Keratinocyte (primary cell): ENCODE results near the gene ADCY7. TPM values are rescaled to one million over a fixed set of nuclear protein-coding genes. Genes with fewer than 3 reads are reported as not detected.

ENCODE experiments used
- DNase-seq: peaks from one replicate; pipeline ENCODE4 v3.0.0-alpha.2; 2011; ENCODE audit warnings: low read depth, missing footprints, low spot score
- FAIRE-seq: peaks from 2 replicates; lab custom pipeline; 2011; peaks lifted over from hg19 to GRCh38; lab: Jason Lieb, UNC
- H2AFZ ChIP-seq: 2 replicates; pipeline ENCODE4 v1.6.0; 2012; ENCODE audit warnings: low read length, control low read depth, inconsistent platforms; ENCODE audit not compliant: control insufficient read depth
- H3K27ac ChIP-seq: 2 replicates; pipeline ENCODE4 v1.5.1; 2011; ENCODE audit warnings: low read length; ENCODE audit not compliant: control insufficient read depth, insufficient read depth
- H3K27me3 ChIP-seq: 3 replicates; pipeline ENCODE4 v1.6.0; 2011; ENCODE audit warnings: low read length; ENCODE audit not compliant: control insufficient read depth, insufficient read depth; ENCODE audit errors: extremely low read depth
- H3K36me3 ChIP-seq, 2 experiments: 2 replicates in 1 of 2; 3 replicates in 1 of 2; pipeline ENCODE4 v1.5.1; 2011; ENCODE audit warnings: low read length in 2 of 2, mild to moderate bottlenecking in 1 of 2; ENCODE audit not compliant: control insufficient read depth in 2 of 2, insufficient read depth in 2 of 2; ENCODE audit errors: extremely low read depth in 1 of 2
- H3K4me1 ChIP-seq: 3 replicates; pipeline ENCODE4 v1.5.1; 2011; ENCODE audit warnings: low read length; ENCODE audit not compliant: control insufficient read depth, insufficient read depth; ENCODE audit errors: extremely low read depth
- H3K4me2 ChIP-seq: 3 replicates; pipeline ENCODE4 v1.6.0; 2011; ENCODE audit warnings: low read depth, low read length; ENCODE audit not compliant: control insufficient read depth, insufficient read depth; ENCODE audit errors: extremely low read depth
- H3K4me3 ChIP-seq, 3 experiments: fragments of 200-600 bp in 1 of 3; sonication (generic) in 1 of 3; 2 replicates in 2 of 3; 3 replicates in 1 of 3; pipeline ENCODE4 v1.5.1; 2011 to 2016; ENCODE audit warnings: low read length in 3 of 3, mild to moderate bottlenecking in 3 of 3, control low read depth in 2 of 3, inconsistent platforms in 1 of 3, low read depth in 1 of 3, mixed read lengths in 1 of 3, mixed run types in 1 of 3, moderate library complexity in 1 of 3; ENCODE audit not compliant: control insufficient read depth in 2 of 3, insufficient read depth in 2 of 3; ENCODE audit errors: extremely low read depth in 1 of 3
- H3K79me2 ChIP-seq: 2 replicates; pipeline ENCODE4 v1.6.0; 2012; ENCODE audit warnings: low read length; ENCODE audit not compliant: control insufficient read depth, insufficient read depth
- H3K9ac ChIP-seq: 3 replicates; pipeline ENCODE4 v1.6.0; 2011; ENCODE audit warnings: low read length; ENCODE audit not compliant: control insufficient read depth, insufficient read depth; ENCODE audit errors: extremely low read depth
- H3K9me1 ChIP-seq: 3 replicates; pipeline ENCODE4 v1.6.0; 2011; ENCODE audit warnings: low read length; ENCODE audit not compliant: control insufficient read depth, insufficient read depth; ENCODE audit errors: extremely low read depth
- H3K9me3 ChIP-seq: 2 replicates; pipeline ENCODE4 v1.5.1; 2012; ENCODE audit warnings: low read depth, low read length; ENCODE audit not compliant: control insufficient read depth
- H4K20me1 ChIP-seq: 3 replicates; pipeline ENCODE4 v1.6.0; 2011; ENCODE audit warnings: low read length; ENCODE audit not compliant: control insufficient read depth, insufficient read depth; ENCODE audit errors: extremely low read depth
- CTCF ChIP-seq, 3 experiments: IDR thresholded peaks in 1 of 3; conservative IDR thresholded peaks in 1 of 3; optimal IDR thresholded peaks in 1 of 3; 2 replicates in 2 of 3; 3 replicates in 1 of 3; pipeline versions ENCODE3 to v1.5.1; 2011; ENCODE audit warnings: low read length in 3 of 3, mild to moderate bottlenecking in 3 of 3, moderate library complexity in 2 of 3, control low read depth in 1 of 3, inconsistent platforms in 1 of 3; ENCODE audit not compliant: insufficient read depth in 2 of 3; ENCODE audit errors: extremely low read depth in 1 of 3
- EZH2 ChIP-seq: IDR thresholded peaks from one replicate; pipeline ENCODE4 v1.6.1; 2012; ENCODE audit warnings: inconsistent platforms, mild to moderate bottlenecking, low read length, moderate library complexity
- dilution Hi-C: fragments of 300-500 bp; cut with MboI; formaldehyde crosslinking; loops from one replicate; pipeline ENCODE4 v1.7.0; 2020; ENCODE audit warnings: low sequenced_read_pairs; ENCODE audit not compliant: extremely low pct_ligation_motif_present
- polyA plus RNA-seq, 5 experiments: library from polyadenylated mRNA; depleted of rRNA in 3 of 5; stranded (reverse) in 3 of 5; stranded (forward) in 1 of 5; unstranded in 1 of 5; fragments of >200 nt; gene quantifications; 1 replicate in 1 of 5; 2 replicates in 3 of 5; 3 replicates in 1 of 5; pipeline versions ENCODE4 v1.2.1 to v1.2.3, GENCODE V29; 2011 to 2012; ENCODE audit warnings: missing spikeins in 2 of 5, low read depth in 1 of 5, low replicate concordance in 1 of 5

ADCY7 gene
- polyA plus RNA-seq, 1 donor (not counting 4 experiments of a cell fraction or from before 2014, with no cell fraction given) = 5.1 TPM

- Histone ChIP-seq H3K36me3 (peaks cover 0 to 22% of the 10 kb centered on the region in 2 experiments), H3K9me1 (no peaks in the 10 kb centered on the region), H4K20me1 (no peaks in the 10 kb centered on the region), H3K4me2 (no peak overlapping the region), H2AFZ (no peak overlapping the region), H3K79me2 (no peaks in the 10 kb centered on the region), H3K4me1 (peaks cover 2% of the 10 kb centered on the region), H3K9me3 (no peaks in the 10 kb centered on the region), H3K27ac (no peak overlapping the region), H3K9ac (no peak overlapping the region), H3K27me3 (no peaks in the 10 kb centered on the region), H3K4me3 (no peak overlapping the region)
- no peak for TF ChIP-seq EZH2
- TF ChIP-seq CTCF (optimal IDR thresholded peaks at IDR 0.05 in 1 of 3, IDR thresholded peaks at IDR 0.05 in 1 of 3, conservative IDR thresholded peaks at IDR 0.05 in 1 of 3; ENCODE audit: extremely low read depth in 1 of 3, insufficient read depth in 2 of 3, low read length in 3 of 3) = no peak
- DNase-seq = no peak
- FAIRE-seq = no peak
- dilution Hi-C loops = no loop called here
Measured at GRCh38 chr16:50292566-50292948, 26.2 kb downstream of the ADCY7 start.

GRCh38 chr16:50293041-50293783, 26.9 kb downstream of the ADCY7 start:
- Histone ChIP-seq H3K4me3 (no peak overlapping the region), H3K9ac (no peak overlapping the region), H2AFZ (no peak overlapping the region), H3K27ac (no peak overlapping the region), H3K9me3 (no peaks in the 10 kb centered on the region), H3K4me2 (no peak overlapping the region), H3K4me1 (peaks cover 2% of the 10 kb centered on the region), H4K20me1 (no peaks in the 10 kb centered on the region), H3K36me3 (peaks cover 0 to 19% of the 10 kb centered on the region in 2 experiments), H3K79me2 (no peaks in the 10 kb centered on the region), H3K27me3 (no peaks in the 10 kb centered on the region), H3K9me1 (no peaks in the 10 kb centered on the region)
- DNase-seq = no peak
- dilution Hi-C loops = no loop called here
- TF ChIP-seq EZH2 (no peak), CTCF (optimal IDR thresholded peaks at IDR 0.05 in 1 of 3, IDR thresholded peaks at IDR 0.05 in 1 of 3, conservative IDR thresholded peaks at IDR 0.05 in 1 of 3; ENCODE audit: extremely low read depth in 1 of 3, insufficient read depth in 2 of 3, low read length in 3 of 3) (no peak)
- FAIRE-seq = no peak
